Liver (tissue), 3 donors: ENCODE results near the gene B3GALT5.

Experiments
- CTCF ChIP-seq: fragments of 150-350 bp; IDR thresholded peaks from 2 replicates; pipeline ENCODE4 v1.5.1; 2017; ENCODE audit warnings: improper control_type of control experiment, low read depth, low read length; ENCODE audit not compliant: missing input control
- JUND ChIP-seq, 2 donors: IDR thresholded peaks; 2 replicates each; pipeline ENCODE4 v1.6.1; 2016; ENCODE audit warnings: antibody characterized with exemption in 2 of 2
- ZBTB33 ChIP-seq: IDR thresholded peaks from 2 replicates; pipeline ENCODE4 v1.6.1; 2016; ENCODE audit warnings: antibody characterized with exemption
- donor health status: healthy.
- donor health status: healthy.

GRCh38 chr21:39694750-39695149 lies 82.0 kb downstream of the B3GALT5 start:
- TF ChIP-seq CTCF (no peak), JUND (IDR thresholded peaks at IDR 0.05) (no peak), ZBTB33 (no peak)
